Measurements from ENCODE around the gene GALNT2. TPM values are rescaled to one million over a fixed set of nuclear protein-coding genes. Genes with fewer than 3 reads are reported as not detected.

The GALNT2 gene
- total and polyA plus RNA-seq, 10 of the 15 experiments (the other 5 are each of a cell fraction or from before 2014, with no cell fraction given), result 0.52 to 27.7 (median 16.3) TPM

DNA sequence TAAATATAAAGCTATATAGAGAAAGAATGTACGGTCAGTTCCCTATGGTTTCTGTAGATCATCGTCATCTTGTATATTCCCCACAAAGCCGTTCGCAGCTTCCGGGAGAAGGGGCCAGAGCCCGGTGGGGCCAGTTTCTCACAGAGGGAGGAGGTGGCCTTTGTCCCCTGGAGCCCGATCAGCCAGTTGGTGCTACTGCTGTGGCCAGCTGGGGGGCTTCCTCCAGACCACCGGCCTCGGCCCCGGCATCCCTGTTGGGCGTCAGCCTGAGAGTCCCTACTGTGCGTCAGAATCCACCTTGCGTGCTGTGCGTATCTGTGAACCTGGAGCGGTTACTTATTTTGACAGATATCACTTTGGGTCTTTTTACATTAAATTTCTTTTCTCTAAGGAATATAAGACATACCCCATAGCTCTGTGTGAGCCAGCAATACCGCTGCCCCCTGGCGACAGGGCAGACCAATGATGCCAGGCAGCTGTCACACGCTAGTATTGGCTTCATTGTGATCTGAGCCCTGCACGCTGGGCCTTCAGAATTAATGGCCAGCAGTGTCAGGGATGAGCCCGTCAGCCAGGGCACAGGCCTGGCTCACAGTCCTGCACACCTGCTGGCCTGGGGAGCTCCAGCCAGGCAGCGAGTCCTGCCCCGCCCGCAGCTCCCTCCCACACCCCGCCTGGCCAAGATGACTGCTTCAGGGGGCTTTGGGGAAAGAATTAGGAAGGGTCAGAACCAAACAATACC, 213.2 kb downstream of the GALNT2 start:
- RAD21 ChIA-PET (ENCODE audit: unreplicated experiment), result no interaction called here
- no peaks in the 10 kb centered on the region for H3K9me3 ChIP-seq (replicated peaks; ENCODE audit: control insufficient read depth, insufficient read depth, low read length)
- 98% methylated on average over 24 of the region's 24 CpGs for WGBS (ENCODE audit: insufficient coverage, insufficient replicate concordance, low lambda C conversion rate, missing lambda C conversion rate)
- H2AFZ ChIP-seq (ENCODE audit: control insufficient read depth, low read depth, low read length), result no peak overlapping the region
- H3K36me3 ChIP-seq (ENCODE audit: control insufficient read depth in 2 of 2, insufficient read depth in 2 of 2, low read length in 1 of 2), result peaks cover 3 to 8% of the 10 kb centered on the region in 2 experiments; a peak in 3 of 4 replicates
- no peaks in the 10 kb centered on the region for H3K27me3 ChIP-seq (replicated peaks in 1 of 2; ENCODE audit: control insufficient read depth in 2 of 2, insufficient read depth in 2 of 2, low read length in 1 of 2)
- BruUV-seq (replicated peaks), result TSS peak; percentile 7
- intact Hi-C loops (cut with micrococcal nuclease; ENCODE audit: unreplicated experiment) (no loop called here), in situ Hi-C loops (cut with MboI) (no loop called here)
- H3K4me3 ChIP-seq, result no peak overlapping the region
- ATAC-seq (no peak), DNase-seq (ENCODE audit: low read depth, low spot score) (no peak), FAIRE-seq (no peak)
- SMC1A ChIA-PET (ENCODE audit: uncharacterized antibody, unreplicated experiment), result no interaction called here
- H3K79me2 ChIP-seq (ENCODE audit: control insufficient read depth, insufficient read depth, low read length), result no peaks in the 10 kb centered on the region
- no peaks in the 10 kb centered on the region for H4K20me1 ChIP-seq (ENCODE audit: control insufficient read depth, insufficient read depth)
- peaks cover 4% of the 10 kb centered on the region; the same call in 1 of the 2 replicates for H3K4me1 ChIP-seq (ENCODE audit: control insufficient read depth, insufficient read depth, low read length)
- H3K4me2 ChIP-seq (ENCODE audit: control insufficient read depth, insufficient read depth), result no peak overlapping the region
- TF ChIP-seq, protein P1, sequence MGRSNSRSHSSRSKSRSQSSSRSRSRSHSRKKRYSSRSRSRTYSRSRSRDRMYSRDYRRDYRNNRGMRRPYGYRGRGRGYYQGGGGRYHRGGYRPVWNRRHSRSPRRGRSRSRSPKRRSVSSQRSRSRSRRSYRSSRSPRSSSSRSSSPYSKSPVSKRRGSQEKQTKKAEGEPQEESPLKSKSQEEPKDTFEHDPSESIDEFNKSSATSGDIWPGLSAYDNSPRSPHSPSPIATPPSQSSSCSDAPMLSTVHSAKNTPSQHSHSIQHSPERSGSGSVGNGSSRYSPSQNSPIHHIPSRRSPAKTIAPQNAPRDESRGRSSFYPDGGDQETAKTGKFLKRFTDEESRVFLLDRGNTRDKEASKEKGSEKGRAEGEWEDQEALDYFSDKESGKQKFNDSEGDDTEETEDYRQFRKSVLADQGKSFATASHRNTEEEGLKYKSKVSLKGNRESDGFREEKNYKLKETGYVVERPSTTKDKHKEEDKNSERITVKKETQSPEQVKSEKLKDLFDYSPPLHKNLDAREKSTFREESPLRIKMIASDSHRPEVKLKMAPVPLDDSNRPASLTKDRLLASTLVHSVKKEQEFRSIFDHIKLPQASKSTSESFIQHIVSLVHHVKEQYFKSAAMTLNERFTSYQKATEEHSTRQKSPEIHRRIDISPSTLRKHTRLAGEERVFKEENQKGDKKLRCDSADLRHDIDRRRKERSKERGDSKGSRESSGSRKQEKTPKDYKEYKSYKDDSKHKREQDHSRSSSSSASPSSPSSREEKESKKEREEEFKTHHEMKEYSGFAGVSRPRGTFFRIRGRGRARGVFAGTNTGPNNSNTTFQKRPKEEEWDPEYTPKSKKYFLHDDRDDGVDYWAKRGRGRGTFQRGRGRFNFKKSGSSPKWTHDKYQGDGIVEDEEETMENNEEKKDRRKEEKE (IDR thresholded peaks at IDR 0.05), result no peak
- TF ChIP-seq, protein P2, sequence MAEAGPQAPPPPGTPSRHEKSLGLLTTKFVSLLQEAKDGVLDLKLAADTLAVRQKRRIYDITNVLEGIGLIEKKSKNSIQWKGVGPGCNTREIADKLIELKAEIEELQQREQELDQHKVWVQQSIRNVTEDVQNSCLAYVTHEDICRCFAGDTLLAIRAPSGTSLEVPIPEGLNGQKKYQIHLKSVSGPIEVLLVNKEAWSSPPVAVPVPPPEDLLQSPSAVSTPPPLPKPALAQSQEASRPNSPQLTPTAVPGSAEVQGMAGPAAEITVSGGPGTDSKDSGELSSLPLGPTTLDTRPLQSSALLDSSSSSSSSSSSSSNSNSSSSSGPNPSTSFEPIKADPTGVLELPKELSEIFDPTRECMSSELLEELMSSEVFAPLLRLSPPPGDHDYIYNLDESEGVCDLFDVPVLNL (IDR thresholded peaks at IDR 0.05; ENCODE audit: low read depth, low read length), result no peak
- TF ChIP-seq ZZZ3 (IDR thresholded peaks at IDR 0.05; ENCODE audit: control insufficient read depth, insufficient read length, low read depth), result no peak
- TF ChIP-seq, protein P3, sequence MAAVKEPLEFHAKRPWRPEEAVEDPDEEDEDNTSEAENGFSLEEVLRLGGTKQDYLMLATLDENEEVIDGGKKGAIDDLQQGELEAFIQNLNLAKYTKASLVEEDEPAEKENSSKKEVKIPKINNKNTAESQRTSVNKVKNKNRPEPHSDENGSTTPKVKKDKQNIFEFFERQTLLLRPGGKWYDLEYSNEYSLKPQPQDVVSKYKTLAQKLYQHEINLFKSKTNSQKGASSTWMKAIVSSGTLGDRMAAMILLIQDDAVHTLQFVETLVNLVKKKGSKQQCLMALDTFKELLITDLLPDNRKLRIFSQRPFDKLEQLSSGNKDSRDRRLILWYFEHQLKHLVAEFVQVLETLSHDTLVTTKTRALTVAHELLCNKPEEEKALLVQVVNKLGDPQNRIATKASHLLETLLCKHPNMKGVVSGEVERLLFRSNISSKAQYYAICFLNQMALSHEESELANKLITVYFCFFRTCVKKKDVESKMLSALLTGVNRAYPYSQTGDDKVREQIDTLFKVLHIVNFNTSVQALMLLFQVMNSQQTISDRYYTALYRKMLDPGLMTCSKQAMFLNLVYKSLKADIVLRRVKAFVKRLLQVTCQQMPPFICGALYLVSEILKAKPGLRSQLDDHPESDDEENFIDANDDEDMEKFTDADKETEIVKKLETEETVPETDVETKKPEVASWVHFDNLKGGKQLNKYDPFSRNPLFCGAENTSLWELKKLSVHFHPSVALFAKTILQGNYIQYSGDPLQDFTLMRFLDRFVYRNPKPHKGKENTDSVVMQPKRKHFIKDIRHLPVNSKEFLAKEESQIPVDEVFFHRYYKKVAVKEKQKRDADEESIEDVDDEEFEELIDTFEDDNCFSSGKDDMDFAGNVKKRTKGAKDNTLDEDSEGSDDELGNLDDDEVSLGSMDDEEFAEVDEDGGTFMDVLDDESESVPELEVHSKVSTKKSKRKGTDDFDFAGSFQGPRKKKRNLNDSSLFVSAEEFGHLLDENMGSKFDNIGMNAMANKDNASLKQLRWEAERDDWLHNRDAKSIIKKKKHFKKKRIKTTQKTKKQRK (IDR thresholded peaks at IDR 0.05; ENCODE audit: low read depth, low read length), result no peak
- POLR2A ChIA-PET, result no interaction called here
- no peak overlapping the region for H3K27ac ChIP-seq (ENCODE audit: control insufficient read depth, insufficient read depth)
- H3K9ac ChIP-seq (ENCODE audit: control insufficient read depth, insufficient read depth, low read length), result no peak overlapping the region
- CTCF ChIA-PET, result no interaction called here
